ENCODE results near the gene FJX1.

DNA sequence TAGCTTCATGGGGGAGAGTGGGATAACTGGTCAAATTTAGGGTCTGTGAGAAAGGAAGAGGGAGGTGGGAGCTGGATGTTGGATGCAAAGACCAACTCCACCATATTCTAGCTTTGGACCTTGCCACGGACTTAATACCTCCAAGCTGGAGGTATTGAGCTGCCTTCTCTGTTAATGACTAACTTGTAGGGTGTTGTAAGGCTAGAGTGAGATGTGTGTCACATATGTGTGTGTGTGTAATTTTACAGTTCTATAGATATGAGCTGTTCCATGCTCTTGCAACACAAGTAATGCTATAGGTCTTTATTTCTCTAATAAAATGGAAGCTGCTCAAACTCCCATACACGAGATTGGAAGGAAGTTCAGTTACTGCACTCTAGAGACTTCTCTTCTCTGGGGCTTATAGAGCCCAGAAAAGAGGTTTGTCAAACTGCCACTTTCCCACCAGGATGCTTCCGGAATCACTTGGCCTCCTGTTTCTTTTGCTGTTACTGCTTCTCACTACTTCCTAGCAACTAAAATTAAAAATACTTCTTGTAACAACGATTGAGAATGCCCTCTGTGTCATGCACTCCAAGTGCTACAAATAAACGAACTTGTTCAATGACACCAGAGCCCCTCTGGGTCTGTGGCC, 16.0 kb upstream of the FJX1 start:
- TF ChIP-seq EZH2 (IDR thresholded peaks at IDR 0.05; ENCODE audit: borderline replicate concordance, low read length): no peak
- TF ChIP-seq, protein P1, sequence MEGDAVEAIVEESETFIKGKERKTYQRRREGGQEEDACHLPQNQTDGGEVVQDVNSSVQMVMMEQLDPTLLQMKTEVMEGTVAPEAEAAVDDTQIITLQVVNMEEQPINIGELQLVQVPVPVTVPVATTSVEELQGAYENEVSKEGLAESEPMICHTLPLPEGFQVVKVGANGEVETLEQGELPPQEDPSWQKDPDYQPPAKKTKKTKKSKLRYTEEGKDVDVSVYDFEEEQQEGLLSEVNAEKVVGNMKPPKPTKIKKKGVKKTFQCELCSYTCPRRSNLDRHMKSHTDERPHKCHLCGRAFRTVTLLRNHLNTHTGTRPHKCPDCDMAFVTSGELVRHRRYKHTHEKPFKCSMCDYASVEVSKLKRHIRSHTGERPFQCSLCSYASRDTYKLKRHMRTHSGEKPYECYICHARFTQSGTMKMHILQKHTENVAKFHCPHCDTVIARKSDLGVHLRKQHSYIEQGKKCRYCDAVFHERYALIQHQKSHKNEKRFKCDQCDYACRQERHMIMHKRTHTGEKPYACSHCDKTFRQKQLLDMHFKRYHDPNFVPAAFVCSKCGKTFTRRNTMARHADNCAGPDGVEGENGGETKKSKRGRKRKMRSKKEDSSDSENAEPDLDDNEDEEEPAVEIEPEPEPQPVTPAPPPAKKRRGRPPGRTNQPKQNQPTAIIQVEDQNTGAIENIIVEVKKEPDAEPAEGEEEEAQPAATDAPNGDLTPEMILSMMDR (IDR thresholded peaks at IDR 0.05; ENCODE audit: low read length): no peak
